ENCODE measurements around the gene ARHGEF38. TPM values are rescaled to one million over a fixed set of nuclear protein-coding genes. Genes with fewer than 3 reads are reported as not detected.

ARHGEF38 gene
- polyA plus RNA-seq, 1 of the 3 experiments (the other 2 are of a cell fraction), result 0.02 TPM

DNA sequence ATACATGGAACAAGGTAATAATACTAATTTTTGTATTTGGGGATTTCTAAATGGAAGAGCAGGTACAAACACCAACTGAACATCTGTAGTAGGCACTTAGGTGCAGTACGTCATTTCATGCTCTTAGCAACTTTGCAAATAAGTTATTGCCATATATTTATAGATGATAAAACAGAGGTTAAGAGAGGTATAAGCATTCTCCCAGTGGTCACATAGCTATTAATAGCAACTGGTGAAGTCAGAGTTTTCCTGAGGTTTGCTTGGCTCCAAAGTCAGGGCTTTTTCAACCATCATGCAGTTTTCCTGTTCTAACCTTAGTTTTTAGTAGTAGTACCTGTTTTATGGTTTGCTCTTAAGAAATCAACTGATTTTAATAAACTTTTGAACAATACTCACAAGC lies 10.9 kb downstream of the ARHGEF38 start:
- Histone ChIP-seq H3K79me2 (ENCODE audit: insufficient read depth) (no peaks in the 10 kb centered on the region), H3K27me3 (ENCODE audit: insufficient read depth) (no peaks in the 10 kb centered on the region), H4K20me1 (ENCODE audit: insufficient read depth) (no peaks in the 10 kb centered on the region), H3K4me3 (ENCODE audit: low read depth in 2 of 2, low read length in 1 of 2) (no peak overlapping the region), H3K27ac (ENCODE audit: low read depth in 2 of 2, low read length in 1 of 2) (no peak overlapping the region), H3K9ac (no peak overlapping the region), H3F3A (replicated peaks; ENCODE audit: insufficient read depth) (peaks cover 2% of the 10 kb centered on the region), H3K9me2 (no peaks in the 10 kb centered on the region), H3K4me2 (no peak overlapping the region), H3K4me1 (ENCODE audit: control insufficient read depth in 1 of 2, insufficient read depth in 2 of 2, low read depth in 1 of 2, low read length in 1 of 2) (peaks cover 0 to 2% of the 10 kb centered on the region in 2 experiments; a peak in 2 of 4 replicates), H3K9me3 (no peaks in the 10 kb centered on the region), H2AFZ (ENCODE audit: low read depth) (no peak overlapping the region), H3K36me3 (replicated peaks in 1 of 2; ENCODE audit: control insufficient read depth in 1 of 2, insufficient read depth in 2 of 2, low read length in 1 of 2) (no peaks in the 10 kb centered on the region)
- ChIA-PET CTCF (interaction anchor here (2.2 kb wide), 1 partner anchor 42 kb away, joined by 6 read pairs; no protein-coding TSS in a partner anchor), POLR2A (no interaction called here)
- WGBS (ENCODE audit: low lambda C conversion rate), result 95% methylated on average over 1 of the region's 1 CpG
- TF ChIP-seq, protein P1, sequence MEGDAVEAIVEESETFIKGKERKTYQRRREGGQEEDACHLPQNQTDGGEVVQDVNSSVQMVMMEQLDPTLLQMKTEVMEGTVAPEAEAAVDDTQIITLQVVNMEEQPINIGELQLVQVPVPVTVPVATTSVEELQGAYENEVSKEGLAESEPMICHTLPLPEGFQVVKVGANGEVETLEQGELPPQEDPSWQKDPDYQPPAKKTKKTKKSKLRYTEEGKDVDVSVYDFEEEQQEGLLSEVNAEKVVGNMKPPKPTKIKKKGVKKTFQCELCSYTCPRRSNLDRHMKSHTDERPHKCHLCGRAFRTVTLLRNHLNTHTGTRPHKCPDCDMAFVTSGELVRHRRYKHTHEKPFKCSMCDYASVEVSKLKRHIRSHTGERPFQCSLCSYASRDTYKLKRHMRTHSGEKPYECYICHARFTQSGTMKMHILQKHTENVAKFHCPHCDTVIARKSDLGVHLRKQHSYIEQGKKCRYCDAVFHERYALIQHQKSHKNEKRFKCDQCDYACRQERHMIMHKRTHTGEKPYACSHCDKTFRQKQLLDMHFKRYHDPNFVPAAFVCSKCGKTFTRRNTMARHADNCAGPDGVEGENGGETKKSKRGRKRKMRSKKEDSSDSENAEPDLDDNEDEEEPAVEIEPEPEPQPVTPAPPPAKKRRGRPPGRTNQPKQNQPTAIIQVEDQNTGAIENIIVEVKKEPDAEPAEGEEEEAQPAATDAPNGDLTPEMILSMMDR (IDR thresholded peaks at IDR 0.05), result no peak
- TF ChIP-seq NRF1 (IDR thresholded peaks at IDR 0.05; ENCODE audit: low read depth, low read length) (no peak), NFIC (IDR thresholded peaks at IDR 0.05; ENCODE audit: borderline replicate concordance) (no peak), MXI1 (IDR thresholded peaks at IDR 0.05; ENCODE audit: low read depth, low read length) (no peak), FOXM1 (IDR thresholded peaks at IDR 0.05; ENCODE audit: low read depth) (no peak), EP300 (IDR thresholded peaks at IDR 0.05; ENCODE audit: borderline replicate concordance in 1 of 2, low read depth in 1 of 2, low read length in 1 of 2) (no peak), CHD2 (IDR thresholded peaks at IDR 0.05; ENCODE audit: low read length, partially characterized antibody) (no peak), TCF12 (IDR thresholded peaks at IDR 0.05) (no peak), EZH2phosphoT487 (IDR thresholded peaks at IDR 0.05; ENCODE audit: borderline replicate concordance, low read depth) (no peak), MEF2A (IDR thresholded peaks at IDR 0.05; ENCODE audit: borderline replicate concordance, low read depth) (no peak)
- TF ChIP-seq, protein P2, sequence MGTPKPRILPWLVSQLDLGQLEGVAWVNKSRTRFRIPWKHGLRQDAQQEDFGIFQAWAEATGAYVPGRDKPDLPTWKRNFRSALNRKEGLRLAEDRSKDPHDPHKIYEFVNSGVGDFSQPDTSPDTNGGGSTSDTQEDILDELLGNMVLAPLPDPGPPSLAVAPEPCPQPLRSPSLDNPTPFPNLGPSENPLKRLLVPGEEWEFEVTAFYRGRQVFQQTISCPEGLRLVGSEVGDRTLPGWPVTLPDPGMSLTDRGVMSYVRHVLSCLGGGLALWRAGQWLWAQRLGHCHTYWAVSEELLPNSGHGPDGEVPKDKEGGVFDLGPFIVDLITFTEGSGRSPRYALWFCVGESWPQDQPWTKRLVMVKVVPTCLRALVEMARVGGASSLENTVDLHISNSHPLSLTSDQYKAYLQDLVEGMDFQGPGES (IDR thresholded peaks at IDR 0.05; ENCODE audit: low read depth, low read length), result no peak
- DNase-seq, result no peak

DNA sequence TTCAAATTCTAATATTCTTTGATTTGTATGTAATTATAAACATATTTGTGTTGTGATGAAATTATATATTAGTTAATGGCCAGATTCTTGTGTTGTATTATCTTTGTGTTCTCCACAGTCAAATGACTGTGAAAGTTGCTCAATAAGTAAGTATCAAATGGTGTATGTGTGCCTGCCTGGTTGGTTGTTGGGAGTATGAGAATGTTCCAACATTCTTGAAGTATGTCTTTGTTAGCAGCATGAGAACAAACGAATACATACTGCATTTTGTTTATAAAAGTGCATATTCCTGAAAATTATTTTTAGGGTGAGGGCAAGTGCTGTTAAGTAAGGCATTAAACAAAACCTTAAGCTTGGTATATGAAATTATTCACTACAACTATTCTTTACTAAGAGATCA lies 16.2 kb downstream of the ARHGEF38 start:
- Histone ChIP-seq H3K4me2 (no peak overlapping the region), H3K9me2 (no peaks in the 10 kb centered on the region), H3K4me3 (ENCODE audit: low read depth in 2 of 2, low read length in 1 of 2) (no peak overlapping the region), H3K27me3 (ENCODE audit: insufficient read depth) (no peaks in the 10 kb centered on the region), H3K36me3 (replicated peaks in 1 of 2; ENCODE audit: control insufficient read depth in 1 of 2, insufficient read depth in 2 of 2, low read length in 1 of 2) (no peaks in the 10 kb centered on the region), H3K9me3 (no peaks in the 10 kb centered on the region), H2AFZ (ENCODE audit: low read depth) (no peak overlapping the region), H3F3A (replicated peaks; ENCODE audit: insufficient read depth) (no peaks in the 10 kb centered on the region), H3K27ac (ENCODE audit: low read depth in 2 of 2, low read length in 1 of 2) (no peak overlapping the region), H3K9ac (no peak overlapping the region), H3K79me2 (ENCODE audit: insufficient read depth) (no peaks in the 10 kb centered on the region), H4K20me1 (ENCODE audit: insufficient read depth) (no peaks in the 10 kb centered on the region), H3K4me1 (ENCODE audit: control insufficient read depth in 1 of 2, insufficient read depth in 2 of 2, low read depth in 1 of 2, low read length in 1 of 2) (no peaks in the 10 kb centered on the region; a peak in 2 of 4 replicates)
- CTCF ChIA-PET, result interaction anchor here (1.0 kb wide), 1 partner anchor 64 kb away, joined by 3 read pairs; no protein-coding TSS in a partner anchor
- no peak for DNase-seq
- POLR2A ChIA-PET, result no interaction called here
- WGBS (ENCODE audit: low lambda C conversion rate), result 77% methylated on average over 1 of the region's 1 CpG
- no peak for TF ChIP-seq RFX5 (IDR thresholded peaks at IDR 0.05; ENCODE audit: low read length)
- TF ChIP-seq, protein P1 (IDR thresholded peaks at IDR 0.05), result no peak
- TF ChIP-seq, protein P3, sequence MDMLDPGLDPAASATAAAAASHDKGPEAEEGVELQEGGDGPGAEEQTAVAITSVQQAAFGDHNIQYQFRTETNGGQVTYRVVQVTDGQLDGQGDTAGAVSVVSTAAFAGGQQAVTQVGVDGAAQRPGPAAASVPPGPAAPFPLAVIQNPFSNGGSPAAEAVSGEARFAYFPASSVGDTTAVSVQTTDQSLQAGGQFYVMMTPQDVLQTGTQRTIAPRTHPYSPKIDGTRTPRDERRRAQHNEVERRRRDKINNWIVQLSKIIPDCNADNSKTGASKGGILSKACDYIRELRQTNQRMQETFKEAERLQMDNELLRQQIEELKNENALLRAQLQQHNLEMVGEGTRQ (IDR thresholded peaks at IDR 0.05; ENCODE audit: borderline replicate concordance, low read depth, low read length), result no peak
- no peak for TF ChIP-seq FOSL2 (IDR thresholded peaks at IDR 0.05; ENCODE audit: borderline replicate concordance, low read depth)
- TF ChIP-seq, protein P4, sequence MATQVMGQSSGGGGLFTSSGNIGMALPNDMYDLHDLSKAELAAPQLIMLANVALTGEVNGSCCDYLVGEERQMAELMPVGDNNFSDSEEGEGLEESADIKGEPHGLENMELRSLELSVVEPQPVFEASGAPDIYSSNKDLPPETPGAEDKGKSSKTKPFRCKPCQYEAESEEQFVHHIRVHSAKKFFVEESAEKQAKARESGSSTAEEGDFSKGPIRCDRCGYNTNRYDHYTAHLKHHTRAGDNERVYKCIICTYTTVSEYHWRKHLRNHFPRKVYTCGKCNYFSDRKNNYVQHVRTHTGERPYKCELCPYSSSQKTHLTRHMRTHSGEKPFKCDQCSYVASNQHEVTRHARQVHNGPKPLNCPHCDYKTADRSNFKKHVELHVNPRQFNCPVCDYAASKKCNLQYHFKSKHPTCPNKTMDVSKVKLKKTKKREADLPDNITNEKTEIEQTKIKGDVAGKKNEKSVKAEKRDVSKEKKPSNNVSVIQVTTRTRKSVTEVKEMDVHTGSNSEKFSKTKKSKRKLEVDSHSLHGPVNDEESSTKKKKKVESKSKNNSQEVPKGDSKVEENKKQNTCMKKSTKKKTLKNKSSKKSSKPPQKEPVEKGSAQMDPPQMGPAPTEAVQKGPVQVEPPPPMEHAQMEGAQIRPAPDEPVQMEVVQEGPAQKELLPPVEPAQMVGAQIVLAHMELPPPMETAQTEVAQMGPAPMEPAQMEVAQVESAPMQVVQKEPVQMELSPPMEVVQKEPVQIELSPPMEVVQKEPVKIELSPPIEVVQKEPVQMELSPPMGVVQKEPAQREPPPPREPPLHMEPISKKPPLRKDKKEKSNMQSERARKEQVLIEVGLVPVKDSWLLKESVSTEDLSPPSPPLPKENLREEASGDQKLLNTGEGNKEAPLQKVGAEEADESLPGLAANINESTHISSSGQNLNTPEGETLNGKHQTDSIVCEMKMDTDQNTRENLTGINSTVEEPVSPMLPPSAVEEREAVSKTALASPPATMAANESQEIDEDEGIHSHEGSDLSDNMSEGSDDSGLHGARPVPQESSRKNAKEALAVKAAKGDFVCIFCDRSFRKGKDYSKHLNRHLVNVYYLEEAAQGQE (IDR thresholded peaks at IDR 0.05; ENCODE audit: low read depth, low read length), result no peak
- no peak for TF ChIP-seq POLR2AphosphoS5 (IDR thresholded peaks at IDR 0.05; ENCODE audit: low read depth, low read length)
- TF ChIP-seq RAD21 (IDR thresholded peaks at IDR 0.05; ENCODE audit: low read length), result no peak
- TF ChIP-seq RXRA (IDR thresholded peaks at IDR 0.05; ENCODE audit: borderline replicate concordance, low read depth), result no peak
